ENCODE data around the gene RPL19. TPM values are rescaled to one million over a fixed set of nuclear protein-coding genes. Genes with fewer than 3 reads are reported as not detected.

The RPL19 gene
- total RNA-seq, 4 donors from 2014 or later: 2,570 to 3,363 (median 3,072) TPM

DNA sequence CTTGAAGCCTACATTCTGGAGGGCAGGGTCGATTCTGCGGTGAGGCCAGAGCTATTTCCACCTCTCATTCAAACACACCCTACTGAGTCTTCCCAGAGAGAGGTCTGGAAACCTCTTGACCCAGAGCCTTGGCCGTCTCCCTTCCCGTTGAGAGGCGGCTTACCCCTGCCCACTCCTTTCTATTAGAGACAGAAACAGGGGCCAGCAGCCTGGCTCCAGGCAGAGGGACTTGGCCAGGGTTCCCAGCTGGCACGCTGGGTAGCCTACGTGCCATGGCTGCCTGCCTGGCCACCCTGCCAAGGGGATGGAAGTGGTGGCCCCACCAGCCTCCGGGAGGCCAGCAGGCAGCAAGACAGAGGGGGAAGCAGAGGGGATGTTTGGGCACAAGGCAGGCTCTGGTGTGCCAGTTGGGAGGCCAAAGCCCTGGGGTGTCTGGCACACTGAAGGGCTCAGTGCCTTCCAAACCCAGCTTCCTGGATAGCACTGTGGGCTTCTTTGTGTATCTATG is 19.6 kb downstream of the RPL19 start:
- TF ChIP-seq, protein P1, sequence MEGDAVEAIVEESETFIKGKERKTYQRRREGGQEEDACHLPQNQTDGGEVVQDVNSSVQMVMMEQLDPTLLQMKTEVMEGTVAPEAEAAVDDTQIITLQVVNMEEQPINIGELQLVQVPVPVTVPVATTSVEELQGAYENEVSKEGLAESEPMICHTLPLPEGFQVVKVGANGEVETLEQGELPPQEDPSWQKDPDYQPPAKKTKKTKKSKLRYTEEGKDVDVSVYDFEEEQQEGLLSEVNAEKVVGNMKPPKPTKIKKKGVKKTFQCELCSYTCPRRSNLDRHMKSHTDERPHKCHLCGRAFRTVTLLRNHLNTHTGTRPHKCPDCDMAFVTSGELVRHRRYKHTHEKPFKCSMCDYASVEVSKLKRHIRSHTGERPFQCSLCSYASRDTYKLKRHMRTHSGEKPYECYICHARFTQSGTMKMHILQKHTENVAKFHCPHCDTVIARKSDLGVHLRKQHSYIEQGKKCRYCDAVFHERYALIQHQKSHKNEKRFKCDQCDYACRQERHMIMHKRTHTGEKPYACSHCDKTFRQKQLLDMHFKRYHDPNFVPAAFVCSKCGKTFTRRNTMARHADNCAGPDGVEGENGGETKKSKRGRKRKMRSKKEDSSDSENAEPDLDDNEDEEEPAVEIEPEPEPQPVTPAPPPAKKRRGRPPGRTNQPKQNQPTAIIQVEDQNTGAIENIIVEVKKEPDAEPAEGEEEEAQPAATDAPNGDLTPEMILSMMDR (IDR thresholded peaks at IDR 0.05; ENCODE audit: low read depth): no peak

DNA sequence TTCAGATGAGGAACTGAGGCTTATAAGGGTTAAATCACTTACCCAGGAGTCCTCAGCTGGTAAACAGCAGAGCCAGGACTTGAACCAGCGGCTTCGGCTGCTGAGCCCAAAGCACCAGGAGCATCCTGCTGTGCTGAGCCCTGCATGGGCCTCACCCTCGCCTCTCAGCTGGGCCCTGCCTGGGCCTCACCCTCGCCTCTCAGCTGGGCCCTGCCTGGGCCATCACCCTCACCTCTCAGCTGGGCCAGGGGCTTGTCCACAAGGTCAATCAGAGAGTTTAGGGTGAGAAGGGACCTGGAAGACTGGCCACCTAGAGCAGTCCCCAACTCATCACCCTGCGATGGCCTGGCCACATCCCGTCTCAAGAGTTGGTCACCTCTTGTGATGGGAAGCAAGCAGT is 21.5 kb downstream of the RPL19 start:
- TF ChIP-seq, protein P1 (IDR thresholded peaks at IDR 0.05; ENCODE audit: low read depth): no peak

DNA sequence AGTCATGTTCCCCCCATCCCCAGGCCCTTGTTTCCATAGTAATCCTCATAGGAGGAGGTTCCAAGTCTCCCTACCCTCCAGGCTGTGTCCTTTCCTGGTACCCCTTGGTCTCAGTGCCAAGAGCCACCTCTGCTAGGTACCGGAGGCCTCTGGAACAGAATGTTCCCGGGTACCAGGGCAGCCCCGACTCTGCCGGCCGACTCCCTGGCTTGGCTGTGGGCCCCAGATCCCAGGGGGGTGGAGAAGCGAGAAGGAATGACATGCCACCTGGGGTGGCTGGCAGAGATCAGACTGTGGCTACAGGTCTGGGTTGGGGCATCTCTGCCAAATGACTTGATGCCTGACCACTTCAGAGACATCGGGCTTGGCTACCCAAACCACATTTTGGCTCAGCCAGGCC is 22.1 kb downstream of the RPL19 start:
- TF ChIP-seq, protein P1 (IDR thresholded peaks at IDR 0.05; ENCODE audit: low read depth): no peak

DNA sequence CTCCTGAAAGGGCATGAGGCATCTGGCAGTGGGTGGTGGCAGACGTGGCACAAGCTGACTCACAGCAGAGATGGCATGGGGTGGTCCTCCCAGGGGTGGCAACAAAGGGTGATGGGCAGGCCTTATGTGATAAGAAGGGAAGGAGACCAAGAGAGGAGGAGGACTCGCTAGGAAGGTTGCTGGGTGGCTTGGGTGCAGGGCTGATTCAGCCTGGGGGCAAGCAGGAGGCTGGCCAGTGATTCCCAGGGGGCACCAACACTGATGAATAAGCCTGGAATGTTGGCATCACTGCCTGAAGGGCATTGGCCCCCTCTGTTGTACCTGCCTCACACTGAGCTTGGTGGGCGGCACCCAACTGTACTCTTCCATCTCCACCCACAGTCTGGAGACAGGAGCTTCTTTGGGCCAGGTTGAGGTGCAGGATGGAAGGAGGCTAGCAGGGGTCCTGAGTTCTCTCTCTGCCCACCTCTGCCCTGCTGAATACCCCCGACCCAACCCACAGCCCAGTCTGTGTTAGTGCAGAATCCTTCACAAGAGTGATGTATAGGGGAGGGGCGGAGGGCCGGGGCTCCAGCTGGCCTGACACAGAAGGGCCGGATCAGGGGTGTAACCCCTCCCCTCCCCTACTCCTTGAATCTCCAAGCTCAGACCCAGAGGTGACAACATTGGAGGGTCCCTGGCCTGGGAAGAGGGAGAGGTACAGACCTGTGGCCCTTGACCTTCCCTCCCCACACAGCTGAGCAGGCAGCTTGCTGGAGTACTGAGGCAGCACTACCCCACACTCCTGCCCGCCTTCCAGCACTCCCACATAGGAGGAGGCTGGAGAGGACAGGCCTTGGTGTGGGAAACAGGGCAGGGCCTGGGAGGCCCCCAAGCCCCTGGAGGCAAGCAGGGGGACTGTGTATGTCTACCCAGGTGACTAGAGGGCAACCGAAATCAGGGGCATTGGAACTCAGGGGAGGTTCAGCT is 23.1 kb downstream of the RPL19 start:
- TF ChIP-seq, protein P1 (IDR thresholded peaks at IDR 0.05; ENCODE audit: low read depth): no peak

DNA sequence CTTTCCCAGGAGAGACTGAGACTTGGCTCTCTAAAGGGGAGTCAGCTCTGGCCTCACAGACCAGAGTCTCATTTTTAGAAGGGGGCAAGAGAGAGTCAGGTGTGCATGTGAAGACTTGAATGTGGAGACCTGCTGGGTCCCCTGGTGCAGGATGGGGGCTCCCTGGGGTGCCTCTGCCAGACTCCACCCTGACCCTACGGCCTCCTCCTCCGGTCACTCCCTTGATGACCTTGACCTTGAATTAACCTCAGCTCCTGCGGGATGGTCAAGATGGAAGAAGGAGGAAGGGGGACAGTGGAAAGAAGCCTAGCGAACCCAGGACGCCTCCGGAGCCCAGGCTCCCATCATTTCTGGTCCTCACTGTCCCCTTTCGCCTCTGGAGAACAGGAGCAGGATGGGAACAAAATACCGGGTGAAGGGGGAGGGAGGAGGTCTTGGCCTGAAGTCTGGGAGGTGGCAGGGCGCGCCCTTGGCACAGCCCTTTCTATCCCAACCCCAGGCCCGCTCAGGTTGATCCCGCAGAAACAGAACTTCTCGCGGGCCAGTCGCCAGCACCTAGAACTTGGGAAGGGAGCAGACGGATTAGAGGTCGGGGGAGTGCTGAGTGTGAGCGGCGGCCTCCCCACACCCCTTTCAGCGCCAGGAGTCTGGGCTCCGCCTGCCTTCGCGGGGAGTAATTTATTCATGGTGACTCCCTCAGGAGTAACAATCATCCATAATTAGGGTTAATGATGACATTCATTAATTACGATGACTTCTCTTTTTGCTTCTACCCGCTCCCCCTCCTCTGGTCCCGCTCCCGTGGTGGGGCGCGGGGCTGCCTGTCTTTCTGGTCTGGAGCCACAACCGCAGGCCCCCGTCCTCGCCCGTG is 24.1 kb downstream of the RPL19 start:
- TF ChIP-seq, protein P1 (IDR thresholded peaks at IDR 0.05; ENCODE audit: low read depth): no peak

DNA sequence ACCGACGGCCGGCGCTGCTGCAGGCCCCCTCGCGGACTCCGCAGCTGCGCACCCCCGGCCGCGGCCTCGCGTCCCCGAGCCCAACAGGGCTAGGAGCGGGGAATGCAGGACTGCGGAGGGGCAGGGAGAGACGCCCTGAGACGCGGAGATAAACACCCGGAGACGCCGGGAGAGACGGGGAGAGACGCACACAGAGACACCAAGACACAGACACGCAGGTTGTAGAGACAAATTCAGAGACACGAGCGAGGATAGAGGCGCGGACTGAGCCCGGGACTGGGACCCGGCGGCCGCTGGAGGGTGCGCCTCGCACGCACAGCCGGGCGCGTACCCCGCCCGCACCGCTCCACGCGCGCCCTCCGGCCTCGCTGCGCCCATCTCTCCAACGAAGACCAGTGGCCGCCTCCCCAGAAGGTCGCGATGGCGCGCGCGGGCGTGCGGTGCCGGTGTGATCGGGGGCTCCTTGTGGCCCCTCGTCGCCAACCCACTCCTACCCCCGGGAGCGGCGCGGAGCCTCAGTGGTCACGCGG is 24.8 kb downstream of the RPL19 start:
- TF ChIP-seq, protein P1 (IDR thresholded peaks at IDR 0.05; ENCODE audit: low read depth): no peak

Data from subcutaneous adipose tissue (tissue), 4 donors.